Skeletal muscle satellite cell (primary cell): ENCODE results near the gene DRICH1. TPM values are rescaled to one million over a fixed set of nuclear protein-coding genes. Genes with fewer than 3 reads are reported as not detected.
"Not testable (repeated sequence)": the region's sequence is repeated elsewhere in the genome, so short reads cannot be mapped to it uniquely, and the experiment has no call there.

Experiments
- H3K27me3 ChIP-seq: 2 replicates; pipeline ENCODE4 v1.7.0; 2013; ENCODE audit warnings: low read length; ENCODE audit not compliant: control insufficient read depth, insufficient read depth
- H3K36me3 ChIP-seq: 2 replicates; pipeline ENCODE4 v1.7.0; 2013; ENCODE audit warnings: mild to moderate bottlenecking, control low read depth, low read length; ENCODE audit not compliant: insufficient read depth
- H3K4me1 ChIP-seq: 2 replicates; pipeline ENCODE4 v1.7.0; 2013; ENCODE audit warnings: low read length; ENCODE audit not compliant: control insufficient read depth, insufficient read depth
- H3K4me2 ChIP-seq: 2 replicates; pipeline ENCODE4 v1.7.0; 2013; ENCODE audit warnings: mild to moderate bottlenecking, low read length
- H3K4me3 ChIP-seq: 2 replicates; pipeline ENCODE4 v1.7.0; 2013; ENCODE audit warnings: low read length
- H3K9ac ChIP-seq: 2 replicates; pipeline ENCODE4 v1.7.0; 2013; ENCODE audit warnings: mild to moderate bottlenecking, low read depth, low read length, moderate library complexity
- H3K9me3 ChIP-seq: replicated peaks from 2 replicates; pipeline ENCODE4 v1.7.0; 2013; ENCODE audit warnings: mild to moderate bottlenecking, control low read depth, low read length
- total RNA-seq: library from RNA; depleted of rRNA; stranded (reverse); fragments of >200 nt; gene quantifications from 2 replicates; pipeline ENCODE4 v1.2.3, GENCODE V29; 2012; rRNA removed

The DRICH1 gene, protein sequence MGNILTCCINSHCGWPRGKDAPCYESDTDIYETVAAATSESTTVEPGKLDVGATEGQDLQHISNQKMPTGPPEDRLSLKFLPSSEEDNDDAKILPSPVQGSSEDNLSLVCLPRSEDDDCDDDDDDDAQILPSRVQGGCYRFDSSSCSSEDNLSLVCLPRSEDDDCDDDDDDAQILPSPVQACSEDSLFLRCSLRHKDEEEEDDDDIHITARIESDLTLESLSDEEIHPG
- not detected in 2 replicates for total RNA-seq

DNA sequence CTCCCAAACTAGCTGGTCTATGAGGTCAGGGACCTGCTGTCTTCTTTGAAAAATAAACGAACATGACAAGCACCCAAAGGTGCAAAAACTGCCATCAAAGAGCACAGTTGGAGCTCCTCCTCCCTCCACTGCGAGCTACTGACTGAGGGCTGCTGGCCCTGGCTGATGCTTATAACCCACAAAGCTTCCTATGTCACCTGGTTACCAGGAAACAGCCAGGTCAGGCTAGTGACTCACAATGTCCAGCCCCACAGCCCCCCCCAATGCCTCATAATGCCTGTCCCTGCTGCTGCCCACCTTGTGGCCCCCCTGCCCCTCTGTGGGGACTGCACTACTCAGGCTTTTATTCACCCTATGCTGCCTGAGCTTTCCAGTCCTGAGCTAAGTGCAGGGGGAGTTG lies at the start of gene DRICH1:
TSS of gene DRICH1 (minus strand) at position 144 of the 400 bp plus-strand sequence. CDS start 298 bp downstream, outside the sequence.
- no peak within 1 kb of the TSS for H3K4me2 ChIP-seq
- no peaks in the 10 kb centered on the region for H3K36me3 ChIP-seq
- H3K9ac ChIP-seq, result no peak within 1 kb of the TSS
- H3K4me1 ChIP-seq, result no peaks in the 10 kb centered on the region
- no peaks in the 10 kb centered on the region for H3K27me3 ChIP-seq
- H3K9me3 ChIP-seq, result no peaks in the 10 kb centered on the region
- H3K4me3 ChIP-seq, result no peak within 1 kb of the TSS

- no peaks in the 10 kb centered on the region for H3K9me3 ChIP-seq
- H3K4me3 ChIP-seq, result no peak overlapping the region
- H3K4me2 ChIP-seq, result no peak overlapping the region
- H3K9ac ChIP-seq, result no peak overlapping the region
- no peaks in the 10 kb centered on the region for H3K36me3 ChIP-seq
- H3K27me3 ChIP-seq, result no peaks in the 10 kb centered on the region
- peaks cover 13% of the 10 kb centered on the region for H3K4me1 ChIP-seq
Observed at GRCh38 chr22:23681026-23681809, 49.1 kb upstream of the DRICH1 start.

- H3K27me3 ChIP-seq, result no peaks in the 10 kb centered on the region
- H3K4me2 ChIP-seq, result no peak overlapping the region
- no peaks in the 10 kb centered on the region for H3K9me3 ChIP-seq
- H3K9ac ChIP-seq, result no peak overlapping the region
- no peak overlapping the region for H3K4me3 ChIP-seq
- H3K4me1 ChIP-seq, result peaks cover 6% of the 10 kb centered on the region
- H3K36me3 ChIP-seq, result no peaks in the 10 kb centered on the region
Observed at GRCh38 chr22:23678133-23678532, 46.0 kb upstream of the DRICH1 start.

DNA sequence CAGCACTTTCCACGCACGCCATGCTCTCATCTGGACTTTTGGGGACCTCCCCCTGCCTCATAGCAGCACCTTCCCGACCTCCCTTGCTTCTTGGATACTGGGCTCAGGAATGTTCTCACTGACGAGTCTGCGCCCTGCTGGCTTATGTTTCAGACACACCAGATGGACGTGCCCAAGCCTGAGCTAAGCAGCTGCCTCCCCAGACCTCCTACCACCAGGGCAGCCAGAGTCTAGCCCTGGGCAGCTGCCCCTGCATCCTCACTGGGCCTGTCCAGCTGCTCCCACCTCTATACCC lies 45.5 kb upstream of the DRICH1 start:
- peaks cover 6% of the 10 kb centered on the region for H3K4me1 ChIP-seq
- no peak overlapping the region for H3K4me3 ChIP-seq
- no peak overlapping the region for H3K9ac ChIP-seq
- H3K4me2 ChIP-seq, result no peak overlapping the region
- H3K27me3 ChIP-seq, result no peaks in the 10 kb centered on the region
- no peaks in the 10 kb centered on the region for H3K36me3 ChIP-seq
- H3K9me3 ChIP-seq, result no peaks in the 10 kb centered on the region

GRCh38 chr22:23676841-23677700 lies 45.0 kb upstream of the DRICH1 start:
- H3K4me1 ChIP-seq, H3K9ac ChIP-seq, H3K27me3 ChIP-seq, H3K9me3 ChIP-seq, H3K36me3 ChIP-seq, H3K4me2 ChIP-seq, H3K4me3 ChIP-seq: not testable (repeated sequence)

DNA sequence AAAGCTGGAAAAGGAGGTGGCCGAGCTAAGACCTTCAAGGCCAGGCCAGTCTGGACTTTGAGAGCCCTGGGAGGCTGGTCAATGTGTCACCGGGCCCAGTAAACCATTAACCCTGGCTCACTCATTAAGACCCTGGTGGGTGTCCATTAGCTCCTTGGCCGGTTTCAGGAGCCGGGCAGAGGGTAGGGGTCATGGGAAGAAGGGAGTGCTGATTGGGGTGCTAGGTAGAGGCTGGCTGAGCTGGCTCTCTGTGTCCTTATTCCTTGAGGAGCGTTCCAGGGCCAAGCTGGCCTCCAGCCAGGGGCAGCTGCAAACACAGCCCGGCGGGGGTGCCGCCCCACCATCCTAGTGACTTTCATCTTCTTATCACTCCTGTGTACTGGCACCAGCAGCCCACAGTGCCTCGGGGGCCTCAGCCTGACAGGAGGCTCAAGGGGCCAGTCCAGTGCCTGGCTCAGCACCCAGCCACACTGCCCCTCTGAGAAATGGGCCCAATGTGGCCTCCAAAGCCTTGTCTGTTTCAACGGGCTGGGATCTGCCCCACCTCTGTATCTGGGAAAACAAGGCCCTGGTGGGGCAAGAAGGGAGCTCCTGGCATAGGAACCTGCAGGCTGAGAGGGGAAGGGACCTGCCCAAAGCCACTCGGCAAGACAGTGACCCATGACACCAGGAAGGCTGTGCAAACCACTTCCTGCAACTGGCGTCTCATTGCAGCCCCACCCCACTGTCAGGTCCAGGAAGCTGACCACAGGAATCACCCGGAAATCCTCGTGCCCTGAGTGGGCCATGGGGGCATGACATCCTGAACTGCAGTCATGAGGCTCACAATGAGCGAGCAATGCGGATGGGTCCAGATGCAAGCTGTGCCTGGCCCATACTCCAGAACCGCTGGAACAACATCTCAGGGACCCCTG lies 43.6 kb upstream of the DRICH1 start:
- peaks cover 6% of the 10 kb centered on the region for H3K4me1 ChIP-seq
- no peak overlapping the region for H3K9ac ChIP-seq
- H3K4me2 ChIP-seq, result no peak overlapping the region
- no peaks in the 10 kb centered on the region for H3K9me3 ChIP-seq
- H3K4me3 ChIP-seq, result no peak overlapping the region
- H3K27me3 ChIP-seq, result no peaks in the 10 kb centered on the region
- no peaks in the 10 kb centered on the region for H3K36me3 ChIP-seq

- not testable (repeated sequence) for H3K4me1 ChIP-seq, H3K27me3 ChIP-seq, H3K4me2 ChIP-seq, H3K4me3 ChIP-seq, H3K9me3 ChIP-seq, H3K9ac ChIP-seq, H3K36me3 ChIP-seq
Observed at GRCh38 chr22:23674886-23675501, 42.9 kb upstream of the DRICH1 start.

DNA sequence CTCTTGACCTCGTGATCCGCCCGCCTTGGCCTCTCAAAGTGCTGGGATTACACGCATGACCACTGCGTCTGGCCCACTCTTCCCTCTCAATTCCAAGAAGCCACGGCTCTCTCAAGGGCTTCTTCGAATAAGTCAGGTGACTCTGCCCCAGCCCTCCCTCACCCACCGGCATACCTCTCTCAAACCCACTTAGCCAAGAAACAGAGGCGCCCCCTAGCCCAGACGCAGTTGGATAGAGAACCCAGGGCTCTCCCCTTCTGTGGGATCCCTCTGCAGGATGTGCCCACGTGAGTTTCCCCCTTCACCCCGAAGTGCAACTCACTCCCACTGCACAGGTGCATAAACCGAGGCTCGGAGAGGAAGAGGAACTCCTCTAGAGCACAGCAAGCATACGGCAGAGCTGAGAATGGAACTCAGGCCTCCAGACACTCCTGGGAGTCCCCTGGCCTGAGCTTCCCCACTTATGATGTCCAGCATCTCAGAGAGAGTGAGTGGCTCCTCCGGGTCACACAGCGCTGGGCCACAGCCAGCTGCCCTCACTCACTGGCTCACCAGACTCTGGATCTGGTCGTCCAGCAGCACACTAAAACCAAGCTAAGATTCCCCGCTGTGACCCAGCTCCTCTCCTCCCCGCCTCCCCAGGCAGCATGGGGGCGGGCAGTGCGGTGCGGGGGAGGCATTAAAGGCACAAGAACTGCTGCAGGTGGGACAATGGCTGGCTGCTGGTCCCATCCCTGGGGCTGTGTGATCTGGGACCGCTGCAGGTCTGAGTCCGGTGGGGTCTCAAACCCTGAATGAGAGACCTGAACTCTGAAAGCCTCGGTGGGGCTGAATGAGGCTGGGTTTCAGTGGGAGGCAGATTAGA lies 41.9 kb upstream of the DRICH1 start:
- Histone ChIP-seq H3K9ac (no peak overlapping the region), H3K36me3 (no peaks in the 10 kb centered on the region), H3K27me3 (no peaks in the 10 kb centered on the region), H3K4me2 (no peak overlapping the region), H3K4me1 (peaks cover 6% of the 10 kb centered on the region), H3K4me3 (no peak overlapping the region), H3K9me3 (no peaks in the 10 kb centered on the region)

GRCh38 chr22:23673050-23673620 lies 41.0 kb upstream of the DRICH1 start:
- Histone ChIP-seq H3K4me2 (no peak overlapping the region), H3K9me3 (no peaks in the 10 kb centered on the region), H3K27me3 (no peaks in the 10 kb centered on the region), H3K4me3 (no peak overlapping the region), H3K4me1 (peaks cover 6% of the 10 kb centered on the region), H3K9ac (no peak overlapping the region), H3K36me3 (no peaks in the 10 kb centered on the region)
